HCT116 (cell line): ENCODE results near the gene NAPB. TPM values are rescaled to one million over a fixed set of nuclear protein-coding genes. Genes with fewer than 3 reads are reported as not detected.

Experiments
- ATAC-seq: fragments of 200-7000 bp; cut with Tn5 transposase; 2 replicates; pipeline ENCODE4 v1.9.1; 2020; ENCODE audit warnings: mild to moderate bottlenecking, moderate library complexity
- BruUV-seq: library from RNA; stranded (reverse); fragments of 400-500 nt; replicated peaks from 2 replicates; lab custom pipeline; 2021; lab: Mats Ljungman, UMichigan
- CTCF ChIA-PET: fragments of 300-600 bp; sonication (Branson Sonifier 250); formaldehyde crosslinking; loops from one replicate; lab custom pipeline; 2021; ENCODE audit warnings: antibody characterized with exemption; lab: Charles Lee
- POLR2A ChIA-PET: fragments of 300-600, 350-600 bp; sonication (Branson Sonifier 250); formaldehyde crosslinking; loops from one replicate; lab custom pipeline; 2021; ENCODE audit warnings: antibody characterized with exemption; lab: Charles Lee
- RAD21 ChIA-PET, 2 experiments: fragments of 300-600 bp; sonication (Branson Sonifier 250); formaldehyde crosslinking; loops; one replicate each; lab custom pipeline; 2023; ENCODE audit warnings: low total read pairs in 2 of 2; ENCODE audit not compliant: uncharacterized antibody in 2 of 2, unreplicated experiment in 2 of 2, low non-redundant PET in 1 of 2; lab: Charles Lee
- DNase-seq: peaks from one replicate; pipeline ENCODE4 v3.0.0-alpha.2; 2010; ENCODE audit warnings: low read depth, low spot score
- H2AFZ ChIP-seq: fragments of 200-600 bp; shearing (Covaris generic), sonication (generic); 2 replicates; pipeline ENCODE4 v1.6.1; 2017; ENCODE audit warnings: low read depth, mixed run types, mixed read lengths, antibody characterized with exemption, low read length; ENCODE audit not compliant: poor library complexity, severe bottlenecking
- H3K27ac ChIP-seq: 2 replicates; pipeline ENCODE4 v1.5.1; 2012; ENCODE audit warnings: low read depth, low read length
- H3K27me3 ChIP-seq: fragments of 200-600 bp; sonication (generic); 2 replicates; pipeline ENCODE4 v1.6.1; 2016; ENCODE audit warnings: mixed run types, low read length, mixed read lengths; ENCODE audit not compliant: insufficient read depth
- H3K36me3 ChIP-seq, 2 experiments: fragments of 200-500 bp in 1 of 2; fragments of 200-600 bp in 1 of 2; sonication (Bioruptor generic) in 1 of 2; sonication (generic) in 1 of 2; 2 replicates each; pipeline versions ENCODE4 v1.5.1 to v1.6.1; 2014 to 2016; ENCODE audit warnings: low read length in 2 of 2, inconsistent platforms in 1 of 2, mixed read lengths in 1 of 2, mixed run types in 1 of 2; ENCODE audit not compliant: insufficient read depth in 2 of 2, control insufficient read depth in 1 of 2
- H3K4me1 ChIP-seq, 2 experiments: fragments of 200-600 bp in 1 of 2; sonication (generic) in 1 of 2; 2 replicates each; pipeline versions ENCODE4 v1.5.1 to v1.6.1; 2012 to 2017; ENCODE audit warnings: low read length in 2 of 2, inconsistent platforms in 1 of 2, mild to moderate bottlenecking in 1 of 2, mixed read lengths in 1 of 2, mixed run types in 1 of 2, moderate library complexity in 1 of 2; ENCODE audit not compliant: insufficient read depth in 2 of 2, control insufficient read depth in 1 of 2
- H3K4me2 ChIP-seq: fragments of 200-600 bp; sonication (generic); 2 replicates; pipeline ENCODE4 v1.6.1; 2017; ENCODE audit warnings: mixed run types, low read length, mixed read lengths
- H3K4me3 ChIP-seq, 2 experiments: fragments of 200-600 bp in 1 of 2; sonication (generic) in 1 of 2; replicated peaks in 1 of 2; 2 replicates each; pipeline ENCODE4 v1.5.1; 2011 to 2016; ENCODE audit warnings: low read length in 2 of 2, control low read depth in 1 of 2, low read depth in 1 of 2, mild to moderate bottlenecking in 1 of 2, mixed read lengths in 1 of 2, mixed run types in 1 of 2
- H3K79me2 ChIP-seq: fragments of 200-600 bp; sonication (generic); 2 replicates; pipeline ENCODE4 v1.6.1; 2017; ENCODE audit warnings: mild to moderate bottlenecking, mixed run types, low read length, moderate library complexity, mixed read lengths; ENCODE audit not compliant: insufficient read depth
- H3K9ac ChIP-seq: fragments of 200-600 bp; sonication (generic); 2 replicates; pipeline ENCODE4 v1.6.1; 2016; ENCODE audit warnings: low read length, mixed read lengths
- H3K9me2 ChIP-seq: fragments of 200-600 bp; sonication (generic), shearing (Covaris generic); 2 replicates; pipeline ENCODE4 v1.6.1; 2017; ENCODE audit warnings: mixed run types, mild to moderate bottlenecking, moderate library complexity; ENCODE audit not compliant: insufficient read depth
- H3K9me3 ChIP-seq, 2 experiments: fragments of 200-500 bp in 1 of 2; fragments of 200-600 bp in 1 of 2; sonication (Bioruptor generic) in 1 of 2; sonication (generic) in 1 of 2; 2 replicates each; pipeline ENCODE4 v1.6.1; 2014 to 2017; ENCODE audit warnings: low read length in 2 of 2, mixed read lengths in 2 of 2, inconsistent platforms in 1 of 2, low read depth in 1 of 2, mild to moderate bottlenecking in 1 of 2, mixed run types in 1 of 2, moderate library complexity in 1 of 2; ENCODE audit not compliant: control insufficient read depth in 1 of 2, insufficient read depth in 1 of 2
- H4K20me1 ChIP-seq: fragments of 200-600 bp; sonication (generic), shearing (Covaris generic); 2 replicates; pipeline ENCODE4 v1.6.1; 2017; ENCODE audit warnings: mixed run types, mild to moderate bottlenecking, moderate library complexity; ENCODE audit not compliant: insufficient read depth
- CBX3 ChIP-seq: IDR thresholded peaks from 2 replicates; pipeline ENCODE4 v1.6.1; 2012; ENCODE audit warnings: low read depth
- EGR1 ChIP-seq: IDR thresholded peaks from 2 replicates; pipeline ENCODE4 v1.6.1; 2012; ENCODE audit warnings: low read depth
- EZH2 ChIP-seq: fragments of 200-600 bp; sonication (generic); IDR thresholded peaks from 2 replicates; pipeline ENCODE4 v1.6.1; 2017; ENCODE audit warnings: antibody characterized with exemption, mixed run types
- EZH2phosphoT487 ChIP-seq: fragments of 200-600 bp; IDR thresholded peaks from 2 replicates; pipeline ENCODE4 v1.6.1; 2018; ENCODE audit warnings: antibody characterized with exemption, borderline replicate concordance
- POLR2A ChIP-seq: IDR thresholded peaks from 2 replicates; pipeline ENCODE4 v1.7.0; 2011; ENCODE audit warnings: borderline replicate concordance; ENCODE audit not compliant: insufficient read depth, insufficient read length; ENCODE audit errors: extremely low read depth
- RAD21 ChIP-seq: IDR thresholded peaks from 2 replicates; pipeline ENCODE4 v1.6.1; 2012; ENCODE audit warnings: low read depth, mild to moderate bottlenecking
- SIN3A ChIP-seq: IDR thresholded peaks from 2 replicates; pipeline ENCODE4 v1.6.1; 2012; ENCODE audit warnings: low read depth
- SP1 ChIP-seq: IDR thresholded peaks from 2 replicates; pipeline ENCODE4 v1.6.1; 2012; ENCODE audit warnings: low read depth
- SRF ChIP-seq: IDR thresholded peaks from 2 replicates; pipeline ENCODE4 v1.6.1; 2012; ENCODE audit warnings: low read depth
- TCF7L2 ChIP-seq: IDR thresholded peaks from 2 replicates; pipeline ENCODE4 v1.7.0; 2011; ENCODE audit warnings: borderline replicate concordance, inconsistent platforms; ENCODE audit not compliant: insufficient read depth, insufficient read length; ENCODE audit errors: extremely low read depth
- YY1 ChIP-seq: IDR thresholded peaks from 2 replicates; pipeline ENCODE4 v1.6.1; 2011; ENCODE audit warnings: low read length, low read depth, moderate library complexity, mild to moderate bottlenecking; ENCODE audit not compliant: insufficient replicate concordance; ENCODE audit errors: extremely low read depth
- ZBTB33 ChIP-seq: IDR thresholded peaks from 2 replicates; pipeline ENCODE4 v1.6.1; 2011; ENCODE audit warnings: mild to moderate bottlenecking, low read length, moderate library complexity; ENCODE audit not compliant: insufficient replicate concordance; ENCODE audit errors: extremely low read depth
- ZFX ChIP-seq: fragments of 450-650 bp; IDR thresholded peaks from 2 replicates; pipeline ENCODE4 v1.6.1; 2017
- ZNF274 ChIP-seq: fragments of 200-500 bp; sonication (Bioruptor generic); IDR thresholded peaks from 2 replicates; pipeline ENCODE4 v1.6.1; 2014; ENCODE audit warnings: mild to moderate bottlenecking, low read depth, low read length, inconsistent platforms
- intact Hi-C: fragments of 100-400 bp; cut with micrococcal nuclease; formaldehyde crosslinking; loops from 2 replicates; pipeline ENCODE4 v1.10.0; 2022
- total RNA-seq: library from RNA; stranded (reverse); gene quantifications from one replicate; pipeline ENCODE4 v1.2.1, GENCODE V29; 2021; ENCODE audit not compliant: unreplicated experiment
- TF ChIP-seq, protein P1 (sequence below): IDR thresholded peaks from 2 replicates; pipeline ENCODE4 v1.6.1; 2012
- TF ChIP-seq, protein P2 (sequence below): IDR thresholded peaks from 2 replicates; pipeline ENCODE4 v1.6.1; 2012

Gene NAPB
- total RNA-seq, 1 experiment from 2014 or later = 7.9 TPM

- Histone ChIP-seq H3K9ac (no peak overlapping the region), H3K9me2 (no peaks in the 10 kb centered on the region), H3K4me3 (no peak overlapping the region), H3K27ac (no peak overlapping the region), H2AFZ (no peak overlapping the region), H3K4me1 (peaks cover 8 to 15% of the 10 kb centered on the region in 2 experiments), H3K4me2 (no peak overlapping the region), H3K27me3 (peaks cover 18% of the 10 kb centered on the region; the same call in 1 of the 2 replicates), H3K9me3 (no peaks in the 10 kb centered on the region), H3K79me2 (peaks cover 5% of the 10 kb centered on the region), H4K20me1 (no peaks in the 10 kb centered on the region), H3K36me3 (no peaks in the 10 kb centered on the region)
- intact Hi-C loops = no loop called here
- TF ChIP-seq, protein P1, sequence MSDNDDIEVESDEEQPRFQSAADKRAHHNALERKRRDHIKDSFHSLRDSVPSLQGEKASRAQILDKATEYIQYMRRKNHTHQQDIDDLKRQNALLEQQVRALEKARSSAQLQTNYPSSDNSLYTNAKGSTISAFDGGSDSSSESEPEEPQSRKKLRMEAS = no peak
- TF ChIP-seq RAD21 (no peak), EZH2 (no peak), YY1 (no peak), ZBTB33 (no peak), ZFX (no peak), CBX3 (no peak), SRF (no peak), POLR2A (no peak), EGR1 (no peak), EZH2phosphoT487 (no peak), SP1 (no peak), SIN3A (no peak), ZNF274 (no peak), TCF7L2 (no peak)
- TF ChIP-seq, protein P2, sequence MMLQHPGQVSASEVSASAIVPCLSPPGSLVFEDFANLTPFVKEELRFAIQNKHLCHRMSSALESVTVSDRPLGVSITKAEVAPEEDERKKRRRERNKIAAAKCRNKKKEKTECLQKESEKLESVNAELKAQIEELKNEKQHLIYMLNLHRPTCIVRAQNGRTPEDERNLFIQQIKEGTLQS = no peak
- CTCF ChIA-PET = no interaction called here
- ATAC-seq (no peak), DNase-seq (no peak)
- BruUV-seq = no TSS peak
- RAD21 ChIA-PET = no interaction called here
- POLR2A ChIA-PET = interaction anchor here (1.4 kb wide), 1 partner anchor 12 kb away, joined by 4 read pairs; no protein-coding TSS in a partner anchor
These were observed 75.3 kb downstream of the NAPB start for GRCh38 chr20:23346002-23346401.
